Measurements from ENCODE around the gene SUMO3. TPM values are rescaled to one million over a fixed set of nuclear protein-coding genes. Genes with fewer than 3 reads are reported as not detected.

Gene SUMO3
- total RNA-seq, 3 donors from 2014 or later: 68.9 to 76.9 (median 69.4) TPM

DNA sequence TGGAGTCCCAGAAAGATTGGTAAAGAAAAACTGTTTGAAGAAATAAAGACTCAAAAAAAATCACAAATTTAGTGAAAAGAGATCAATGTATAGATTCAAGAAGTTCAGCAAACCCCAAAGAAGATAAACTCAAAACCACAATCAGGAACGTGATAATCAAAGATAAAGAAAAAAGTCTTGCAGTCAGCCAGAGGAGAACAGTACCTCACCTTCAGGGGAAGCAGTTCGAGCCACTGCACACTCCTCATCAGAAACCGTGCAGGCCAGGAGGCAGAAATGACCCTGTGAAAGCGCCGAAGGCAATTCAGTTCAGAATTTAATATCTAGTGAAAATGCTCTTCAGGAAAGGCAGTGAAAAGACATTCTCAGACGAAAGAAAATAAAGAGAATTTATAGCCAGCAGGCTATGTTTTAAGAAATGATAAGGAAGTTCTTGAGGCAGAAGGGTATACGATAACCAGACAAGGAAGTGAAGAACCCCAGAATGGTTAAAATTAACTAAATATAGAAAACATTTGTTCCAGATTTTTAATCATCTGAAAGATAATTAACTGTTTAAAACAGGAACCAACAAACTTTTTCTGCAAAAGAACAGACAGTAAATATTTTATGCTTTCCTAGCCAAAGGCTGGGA, 13.5 kb upstream of the SUMO3 start:
- H3K4me3 ChIP-seq: no peak overlapping the region
- peaks cover 13% of the 10 kb centered on the region for H3K9me3 ChIP-seq
- intact Hi-C loops (cut with DNase I, micrococcal nuclease): no loop called here
- TF ChIP-seq, protein P1, sequence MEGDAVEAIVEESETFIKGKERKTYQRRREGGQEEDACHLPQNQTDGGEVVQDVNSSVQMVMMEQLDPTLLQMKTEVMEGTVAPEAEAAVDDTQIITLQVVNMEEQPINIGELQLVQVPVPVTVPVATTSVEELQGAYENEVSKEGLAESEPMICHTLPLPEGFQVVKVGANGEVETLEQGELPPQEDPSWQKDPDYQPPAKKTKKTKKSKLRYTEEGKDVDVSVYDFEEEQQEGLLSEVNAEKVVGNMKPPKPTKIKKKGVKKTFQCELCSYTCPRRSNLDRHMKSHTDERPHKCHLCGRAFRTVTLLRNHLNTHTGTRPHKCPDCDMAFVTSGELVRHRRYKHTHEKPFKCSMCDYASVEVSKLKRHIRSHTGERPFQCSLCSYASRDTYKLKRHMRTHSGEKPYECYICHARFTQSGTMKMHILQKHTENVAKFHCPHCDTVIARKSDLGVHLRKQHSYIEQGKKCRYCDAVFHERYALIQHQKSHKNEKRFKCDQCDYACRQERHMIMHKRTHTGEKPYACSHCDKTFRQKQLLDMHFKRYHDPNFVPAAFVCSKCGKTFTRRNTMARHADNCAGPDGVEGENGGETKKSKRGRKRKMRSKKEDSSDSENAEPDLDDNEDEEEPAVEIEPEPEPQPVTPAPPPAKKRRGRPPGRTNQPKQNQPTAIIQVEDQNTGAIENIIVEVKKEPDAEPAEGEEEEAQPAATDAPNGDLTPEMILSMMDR (IDR thresholded peaks at IDR 0.05): no peak
- H3K4me1 ChIP-seq (ENCODE audit: low read depth): peaks cover 7% of the 10 kb centered on the region
- DNase-seq (no peak), ATAC-seq (no peak)
- no peaks in the 10 kb centered on the region for H3K36me3 ChIP-seq (ENCODE audit: low read depth)

DNA sequence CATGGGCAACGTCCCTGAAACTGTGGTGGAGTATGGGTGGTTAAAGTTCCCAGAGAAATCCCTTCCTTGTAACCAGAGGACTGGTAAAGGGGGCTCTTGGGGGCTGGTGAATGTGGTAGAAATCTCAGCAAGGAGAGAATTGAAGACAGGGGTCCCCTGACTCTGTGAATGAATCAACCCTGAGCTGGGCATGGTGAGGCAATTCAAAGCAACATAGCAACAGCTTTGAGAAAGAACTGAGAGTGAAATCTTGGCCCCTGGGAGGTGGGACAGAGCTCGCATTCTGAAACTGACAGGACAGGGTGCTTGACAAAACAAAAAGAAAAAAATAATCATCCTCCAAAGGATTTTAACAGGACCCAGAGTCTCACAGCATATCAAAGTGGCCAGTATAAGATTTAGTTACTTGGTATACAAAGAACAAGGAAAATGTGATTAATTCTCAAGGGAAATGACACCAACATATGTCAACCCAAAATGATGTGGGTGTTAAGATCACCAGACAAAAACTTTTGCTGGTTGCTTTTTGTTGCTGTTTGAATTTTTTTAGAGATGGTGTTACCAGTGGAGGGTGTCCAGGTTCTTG, 11.7 kb upstream of the SUMO3 start:
- Histone ChIP-seq H3K4me3 (no peak overlapping the region), H3K4me1 (ENCODE audit: low read depth) (no peaks in the 10 kb centered on the region), H3K9me3 (peaks cover 13% of the 10 kb centered on the region), H3K36me3 (ENCODE audit: low read depth) (no peaks in the 10 kb centered on the region)
- DNase-seq (no peak), ATAC-seq (no peak)
- intact Hi-C loops (cut with DNase I, micrococcal nuclease): no loop called here
- TF ChIP-seq, protein P1 (IDR thresholded peaks at IDR 0.05): no peak

DNA sequence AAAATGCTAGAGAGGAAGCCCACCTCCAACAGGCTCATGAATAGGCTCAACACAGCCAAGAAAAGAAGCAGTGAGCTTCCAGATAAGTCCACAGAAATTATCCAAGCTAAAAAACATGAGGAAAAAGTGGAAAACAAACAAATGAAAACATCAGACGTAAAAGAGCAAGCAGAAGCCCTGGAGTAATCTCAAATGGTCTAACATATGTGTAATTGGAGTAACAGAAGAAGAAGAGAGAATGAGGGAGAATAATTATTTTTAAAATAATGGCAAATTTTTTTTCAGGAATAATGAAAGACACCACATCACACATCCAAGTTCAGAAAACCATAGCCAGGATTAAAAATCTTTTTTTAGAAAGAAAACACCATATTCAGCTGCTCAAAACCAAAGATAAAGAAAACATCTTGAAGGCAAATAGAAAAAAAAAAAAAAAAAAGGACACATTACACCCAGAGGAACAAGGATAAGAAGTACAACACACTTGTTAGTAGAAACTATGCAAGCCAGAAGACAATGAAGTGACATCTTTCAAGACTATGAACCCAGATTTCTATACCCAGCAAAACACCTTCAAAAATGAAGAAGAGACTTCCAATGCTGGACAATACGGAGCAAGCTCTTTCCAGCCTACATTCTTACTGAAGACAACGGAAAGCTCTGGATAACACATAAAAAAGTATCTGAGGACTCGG, 10.6 kb upstream of the SUMO3 start:
- intact Hi-C loops (cut with DNase I, micrococcal nuclease): no loop called here
- no peak for ATAC-seq
- H3K4me1 ChIP-seq (ENCODE audit: low read depth): no peaks in the 10 kb centered on the region
- H3K36me3 ChIP-seq (ENCODE audit: low read depth): no peaks in the 10 kb centered on the region
- DNase-seq: no peak
- H3K4me3 ChIP-seq: no peak overlapping the region
- TF ChIP-seq, protein P1 (IDR thresholded peaks at IDR 0.05): no peak
- H3K9me3 ChIP-seq: peaks cover 15% of the 10 kb centered on the region

DNA sequence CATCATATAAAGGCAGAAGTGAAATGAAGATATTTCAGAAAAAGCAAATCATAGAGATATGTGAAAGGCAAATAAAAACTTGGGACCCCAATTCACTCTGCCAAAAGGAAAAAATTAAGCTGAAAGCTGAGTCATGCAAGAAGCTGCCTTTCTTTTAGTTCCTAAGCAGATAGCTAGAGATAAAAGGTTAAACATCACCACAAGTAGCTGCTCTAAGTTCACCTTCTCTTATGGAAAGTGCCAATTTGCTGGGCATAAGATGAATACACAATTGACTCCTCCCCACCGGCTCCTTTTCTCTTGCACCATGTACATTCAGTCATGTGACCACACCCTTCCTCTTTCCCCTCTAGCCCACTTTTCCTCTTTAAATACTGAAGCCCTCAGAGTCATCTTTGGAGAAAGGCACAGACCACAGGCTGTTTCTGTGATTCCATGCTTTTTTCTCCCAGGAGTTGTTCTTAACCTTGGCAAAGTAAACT, 5.4 kb upstream of the SUMO3 start:
- TF ChIP-seq, protein P1 (IDR thresholded peaks at IDR 0.05): no peak
- no peak for DNase-seq
- H3K9me3 ChIP-seq: peaks cover 22% of the 10 kb centered on the region

DNA sequence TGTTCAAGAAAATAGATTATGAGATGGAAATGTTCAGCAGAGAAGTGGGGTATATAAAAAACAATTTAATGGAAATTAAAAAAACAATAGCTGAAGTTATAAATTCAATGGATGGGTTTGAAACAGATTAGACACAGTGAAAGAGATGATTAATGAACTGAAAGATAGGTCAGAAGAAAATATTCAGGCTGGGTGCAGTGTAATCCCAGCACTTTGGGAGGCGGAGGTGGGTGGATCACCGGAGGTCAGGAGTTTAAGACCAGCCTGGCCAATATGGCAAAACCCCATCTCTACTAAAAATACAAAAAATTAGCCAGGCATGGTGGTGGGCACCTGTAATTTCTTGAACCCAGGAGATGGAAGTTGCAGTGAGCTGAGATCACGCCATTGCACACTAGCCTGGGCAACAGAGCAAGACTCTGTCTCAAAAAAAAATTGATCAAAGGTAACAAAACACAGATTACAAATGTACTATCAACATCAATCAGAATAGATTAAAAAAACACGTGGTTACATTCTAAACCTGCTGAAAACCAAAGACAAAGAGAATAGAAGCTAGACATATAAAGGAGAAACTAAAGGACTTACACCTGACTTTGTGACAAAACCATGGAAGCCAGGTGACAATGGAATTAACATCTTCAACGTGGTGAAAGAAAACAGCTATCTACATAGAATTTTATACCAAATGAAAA, 4.8 kb upstream of the SUMO3 start:
- intact Hi-C loops (cut with DNase I, micrococcal nuclease): no loop called here
- Histone ChIP-seq H3K9me3 (peaks cover 16% of the 10 kb centered on the region), H3K4me3 (no peak overlapping the region), H3K4me1 (ENCODE audit: low read depth) (no peaks in the 10 kb centered on the region), H3K36me3 (ENCODE audit: low read depth) (no peaks in the 10 kb centered on the region)
- ATAC-seq (no peak), DNase-seq (no peak)
- TF ChIP-seq, protein P1 (IDR thresholded peaks at IDR 0.05): no peak

More for the DNA sequence above, 5.4 kb upstream of the SUMO3 start:
- Histone ChIP-seq H3K36me3 (ENCODE audit: low read depth) (no peaks in the 10 kb centered on the region), H3K4me3 (no peak overlapping the region), H3K4me1 (ENCODE audit: low read depth) (no peaks in the 10 kb centered on the region)
- intact Hi-C loops (cut with DNase I, micrococcal nuclease): no loop called here
- ATAC-seq: no peak
